ENCODE measurements around the gene TXNRD2. TPM values are rescaled to one million over a fixed set of nuclear protein-coding genes. Genes with fewer than 3 reads are reported as not detected.
A peak's percentile ranks its signal among the peaks of the same experiment; 100 is the strongest.

The TXNRD2 gene
- total RNA-seq, 1 donor from 2014 or later: 25.7 TPM

DNA sequence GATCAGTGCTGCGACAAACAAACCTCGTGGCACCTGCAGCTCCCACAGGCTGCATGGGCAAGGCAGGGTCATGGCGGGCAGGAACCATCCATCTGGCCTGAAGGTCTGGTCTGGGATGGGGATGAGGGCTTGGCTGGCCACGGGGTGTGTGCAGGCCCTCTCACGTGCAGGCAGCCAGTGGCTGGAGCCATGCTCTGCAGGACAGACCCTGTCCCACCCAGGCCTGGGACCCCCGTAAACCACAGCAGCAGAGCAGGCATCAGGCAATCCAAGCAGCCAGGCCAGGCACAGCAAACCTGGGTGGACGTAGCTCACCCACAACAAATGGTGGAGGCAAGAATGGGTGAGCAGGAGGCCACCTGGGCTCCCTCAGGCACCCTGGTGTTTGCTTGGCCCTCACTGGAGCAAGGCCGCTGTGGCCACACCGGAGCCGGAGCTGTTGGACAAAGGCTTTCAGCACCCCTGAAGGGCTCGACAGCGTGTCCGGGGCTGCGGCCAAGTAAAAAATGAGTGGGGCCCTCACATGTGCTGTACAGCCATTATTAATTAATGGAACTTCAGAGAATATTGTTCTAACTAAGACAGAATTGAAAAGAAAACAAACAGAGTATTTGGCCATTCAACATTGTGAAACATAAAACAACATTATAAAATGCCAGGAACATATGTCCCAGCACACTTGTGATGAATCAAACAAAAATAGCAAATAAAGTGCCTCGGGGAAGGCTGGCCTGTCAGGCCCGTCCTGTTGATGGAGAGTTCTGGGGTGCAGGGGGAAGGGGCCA lies 63.0 kb downstream of the TXNRD2 start:
- FAIRE-seq (no peak), DNase-seq (ENCODE audit: low read depth) (no peak)
- Histone ChIP-seq H3K4me3 (ENCODE audit: insufficient read depth, low read depth, low read length) (no peak overlapping the region), H3K4me1 (ENCODE audit: insufficient read depth, low read length) (peaks cover 73% of the 10 kb centered on the region), H3K4me2 (ENCODE audit: low read length) (peak overlapping the region; percentile 15), H4K20me1 (ENCODE audit: insufficient read depth, low read length) (no peaks in the 10 kb centered on the region), H3K36me3 (ENCODE audit: insufficient read depth, low read length) (no peaks in the 10 kb centered on the region), H2AFZ (ENCODE audit: low read depth, low read length) (no peak overlapping the region), H3K79me2 (ENCODE audit: insufficient read depth, low read length) (peaks cover 9% of the 10 kb centered on the region), H3K27ac (ENCODE audit: low read depth, low read length) (no peak overlapping the region), H3K9ac (ENCODE audit: low read length) (no peak overlapping the region), H3K9me3 (ENCODE audit: insufficient read depth, low read depth, low read length) (no peaks in the 10 kb centered on the region), H3K27me3 (ENCODE audit: insufficient read depth, low read length) (no peaks in the 10 kb centered on the region)
- H3K36me3 Mint-ChIP-seq (ENCODE audit: low read depth, unreplicated experiment): no peaks in the 10 kb centered on the region
- H3K27ac Mint-ChIP-seq (ENCODE audit: unreplicated experiment): peak overlapping the region; percentile 41
- no peaks in the 10 kb centered on the region for H3K27me3 Mint-ChIP-seq (ENCODE audit: low read depth, unreplicated experiment)
- H3K4me1 Mint-ChIP-seq (ENCODE audit: low read depth, unreplicated experiment): peaks cover 34% of the 10 kb centered on the region
- no peak overlapping the region for H3K4me3 Mint-ChIP-seq (ENCODE audit: unreplicated experiment)
- TF ChIP-seq CTCF (IDR thresholded peaks at IDR 0.05; ENCODE audit: insufficient read depth, low read depth, low read length) (no peak), EZH2 (IDR thresholded peaks at IDR 0.05; ENCODE audit: insufficient read depth, low read length) (no peak)
- no peaks in the 10 kb centered on the region for H3K9me3 Mint-ChIP-seq (ENCODE audit: unreplicated experiment)

DNA sequence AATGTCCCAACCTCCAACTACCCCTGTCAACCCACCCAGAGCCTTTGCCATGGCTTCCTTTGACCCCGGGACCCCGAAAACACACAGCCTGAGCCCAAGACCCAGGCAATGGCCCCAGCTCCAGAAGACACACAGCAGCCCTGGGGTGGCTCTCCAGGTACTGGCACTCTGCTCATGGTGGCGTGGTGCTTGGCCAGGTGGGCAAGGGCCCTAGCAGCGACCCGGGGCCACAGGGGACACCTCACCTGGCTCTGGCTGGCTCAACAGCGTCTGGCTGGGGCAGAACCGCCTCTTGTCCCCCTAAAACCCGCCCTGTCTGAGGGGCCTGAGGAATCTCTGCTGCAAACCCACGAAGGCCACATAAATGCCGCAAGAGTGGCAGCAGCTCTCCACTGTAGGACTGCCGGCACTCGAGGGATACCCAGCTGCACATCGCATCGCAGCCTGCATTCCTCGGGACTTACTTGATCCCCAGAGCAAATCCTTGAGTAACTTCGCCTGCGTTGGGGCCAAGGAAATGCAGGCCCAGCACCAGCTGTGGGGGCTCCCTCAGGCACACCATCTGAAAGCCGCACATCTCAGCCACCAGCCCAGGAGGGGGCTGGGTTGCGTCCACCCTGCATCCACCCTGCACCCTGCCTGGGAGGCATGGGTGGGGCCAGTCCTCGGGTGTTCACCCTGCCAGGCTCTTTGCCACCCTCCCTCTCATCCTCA lies 63.8 kb downstream of the TXNRD2 start:
- TF ChIP-seq CTCF (IDR thresholded peaks at IDR 0.05; ENCODE audit: insufficient read depth, low read depth, low read length) (no peak), EZH2 (IDR thresholded peaks at IDR 0.05; ENCODE audit: insufficient read depth, low read length) (no peak)
- peaks cover 70% of the 10 kb centered on the region for H3K4me1 ChIP-seq (ENCODE audit: insufficient read depth, low read length)
- H3K36me3 Mint-ChIP-seq (ENCODE audit: low read depth, unreplicated experiment): no peaks in the 10 kb centered on the region
- H3K4me2 ChIP-seq (ENCODE audit: low read length): peak overlapping the region; percentile 15
- H3K79me2 ChIP-seq (ENCODE audit: insufficient read depth, low read length): peaks cover 9% of the 10 kb centered on the region
- no peaks in the 10 kb centered on the region for H3K9me3 Mint-ChIP-seq (ENCODE audit: unreplicated experiment)
- no peak overlapping the region for H3K27ac ChIP-seq (ENCODE audit: low read depth, low read length)
- no peak overlapping the region for H3K4me3 ChIP-seq (ENCODE audit: insufficient read depth, low read depth, low read length)
- no peaks in the 10 kb centered on the region for H3K27me3 Mint-ChIP-seq (ENCODE audit: low read depth, unreplicated experiment)
- DNase-seq (ENCODE audit: low read depth) (peak; percentile 60), FAIRE-seq (no peak)
- no peaks in the 10 kb centered on the region for H3K9me3 ChIP-seq (ENCODE audit: insufficient read depth, low read depth, low read length)
- H4K20me1 ChIP-seq (ENCODE audit: insufficient read depth, low read length): no peaks in the 10 kb centered on the region
- no peaks in the 10 kb centered on the region for H3K27me3 ChIP-seq (ENCODE audit: insufficient read depth, low read length)
- no peak overlapping the region for H2AFZ ChIP-seq (ENCODE audit: low read depth, low read length)
- H3K36me3 ChIP-seq (ENCODE audit: insufficient read depth, low read length): no peaks in the 10 kb centered on the region
- H3K9ac ChIP-seq (ENCODE audit: low read length): no peak overlapping the region
- H3K4me3 Mint-ChIP-seq (ENCODE audit: unreplicated experiment): no peak overlapping the region
- peak overlapping the region; percentile 85 for H3K27ac Mint-ChIP-seq (ENCODE audit: unreplicated experiment)
- H3K4me1 Mint-ChIP-seq (ENCODE audit: low read depth, unreplicated experiment): peaks cover 34% of the 10 kb centered on the region
